COLO668 (cell line): ENCODE results near the gene SEC14L2.

Experiments
- DNase-seq: peaks from one replicate; lab custom pipeline; 2025; ENCODE audit not compliant: unreplicated experiment; lab: John Stamatoyannopoulos, UW

The SEC14L2 gene

DNA sequence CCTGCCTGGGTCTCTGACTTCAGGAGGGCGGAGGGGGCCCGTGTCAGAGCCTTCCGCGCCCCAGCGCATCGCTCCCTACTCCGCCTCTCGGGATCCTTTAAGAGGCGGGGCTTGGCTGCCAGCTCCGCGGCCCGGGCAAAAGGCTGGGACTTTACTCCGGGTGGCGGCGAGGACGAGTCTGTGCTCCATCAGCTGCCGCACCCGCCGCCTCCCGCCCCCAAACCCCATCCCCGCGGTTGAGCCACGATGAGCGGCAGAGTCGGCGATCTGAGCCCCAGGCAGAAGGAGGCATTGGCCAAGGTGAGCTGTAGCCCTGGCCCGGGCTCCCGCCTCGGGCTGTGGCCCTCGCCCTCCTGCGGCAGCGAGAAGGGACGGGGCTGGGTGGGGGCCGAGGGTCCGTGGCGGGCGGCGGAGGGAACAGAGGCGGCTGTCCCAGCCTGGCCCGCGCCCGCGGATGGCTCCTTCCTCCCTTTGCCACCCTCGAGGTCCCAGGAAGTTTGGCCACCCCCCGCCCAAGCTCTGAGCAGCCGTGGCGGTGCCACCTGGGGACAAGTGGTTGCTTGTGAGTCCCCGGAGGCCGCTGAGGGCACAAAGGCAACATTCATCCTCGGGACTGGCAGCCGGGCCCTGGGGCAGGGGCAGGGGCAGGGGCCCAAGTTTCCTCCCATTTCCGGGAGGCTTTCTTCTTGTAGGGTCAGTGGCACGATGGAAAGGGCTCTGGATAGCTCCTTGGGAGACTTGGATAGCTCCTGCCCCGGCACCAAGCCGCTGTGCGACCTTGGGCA is at the start of gene SEC14L2:
Gene SEC14L2 (plus strand): TSS at position 148 of the 785 bp plus-strand sequence. CDS start 99 bp downstream, at position 247.
- peak; percentile 72 for DNase-seq

DNA sequence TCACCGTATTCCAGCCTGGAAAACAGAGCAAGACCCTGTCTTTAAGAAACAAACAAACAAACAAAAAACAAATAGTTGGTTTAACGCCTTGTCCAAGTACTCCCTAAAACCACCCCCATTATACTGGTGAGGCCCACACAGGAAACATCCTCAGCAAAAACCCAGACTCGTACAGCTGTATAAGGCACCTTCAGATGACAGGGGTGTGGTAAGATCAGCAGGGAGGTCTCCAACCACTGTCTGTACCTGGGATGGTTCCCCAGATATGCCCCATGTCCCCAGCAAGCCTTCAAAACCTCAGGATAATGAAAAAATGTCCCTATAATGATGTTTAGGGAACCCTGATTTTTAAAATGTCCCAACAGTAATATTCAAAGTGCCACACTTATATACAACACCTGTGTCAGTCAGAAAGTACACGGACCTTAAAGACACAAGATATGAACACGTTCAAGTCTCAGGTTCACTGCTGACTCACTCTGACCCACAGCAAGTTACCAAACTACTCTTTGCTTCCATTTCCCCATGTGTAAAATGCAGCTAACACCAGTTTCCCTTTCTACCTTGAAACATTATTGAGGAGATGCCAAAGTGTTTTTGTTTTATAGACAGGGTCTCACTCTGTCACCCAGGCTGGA is 49.4 kb upstream of the SEC14L2 start:
- DNase-seq, result no peak

DNA sequence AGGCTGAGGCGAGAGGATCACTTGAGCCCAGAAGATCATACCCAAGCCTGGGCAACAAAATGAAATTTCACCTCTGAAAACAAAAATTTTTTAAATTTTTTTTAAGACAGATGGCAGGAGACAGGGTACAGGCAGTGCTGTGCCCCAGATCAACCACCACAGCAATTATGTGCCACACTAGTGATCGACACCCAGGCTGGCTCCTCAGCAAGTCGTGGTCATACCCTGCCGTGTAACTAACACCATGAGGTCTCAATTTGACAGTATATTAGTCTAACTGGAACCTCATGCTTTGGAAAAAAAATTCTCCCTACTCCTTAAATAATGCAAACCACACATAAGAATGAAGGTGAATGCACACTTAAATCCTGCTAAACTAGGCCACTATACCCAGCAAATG is 48.4 kb upstream of the SEC14L2 start:
- DNase-seq, result no peak

- DNase-seq, result no peak
These were observed 48.0 kb upstream of the SEC14L2 start for GRCh38 chr22:30348809-30349208.

GRCh38 chr22:30351226-30351625 is 45.6 kb upstream of the SEC14L2 start:
- DNase-seq, result no peak

- no peak for DNase-seq
These were observed 42.2 kb upstream of the SEC14L2 start for GRCh38 chr22:30354644-30355043.

DNA sequence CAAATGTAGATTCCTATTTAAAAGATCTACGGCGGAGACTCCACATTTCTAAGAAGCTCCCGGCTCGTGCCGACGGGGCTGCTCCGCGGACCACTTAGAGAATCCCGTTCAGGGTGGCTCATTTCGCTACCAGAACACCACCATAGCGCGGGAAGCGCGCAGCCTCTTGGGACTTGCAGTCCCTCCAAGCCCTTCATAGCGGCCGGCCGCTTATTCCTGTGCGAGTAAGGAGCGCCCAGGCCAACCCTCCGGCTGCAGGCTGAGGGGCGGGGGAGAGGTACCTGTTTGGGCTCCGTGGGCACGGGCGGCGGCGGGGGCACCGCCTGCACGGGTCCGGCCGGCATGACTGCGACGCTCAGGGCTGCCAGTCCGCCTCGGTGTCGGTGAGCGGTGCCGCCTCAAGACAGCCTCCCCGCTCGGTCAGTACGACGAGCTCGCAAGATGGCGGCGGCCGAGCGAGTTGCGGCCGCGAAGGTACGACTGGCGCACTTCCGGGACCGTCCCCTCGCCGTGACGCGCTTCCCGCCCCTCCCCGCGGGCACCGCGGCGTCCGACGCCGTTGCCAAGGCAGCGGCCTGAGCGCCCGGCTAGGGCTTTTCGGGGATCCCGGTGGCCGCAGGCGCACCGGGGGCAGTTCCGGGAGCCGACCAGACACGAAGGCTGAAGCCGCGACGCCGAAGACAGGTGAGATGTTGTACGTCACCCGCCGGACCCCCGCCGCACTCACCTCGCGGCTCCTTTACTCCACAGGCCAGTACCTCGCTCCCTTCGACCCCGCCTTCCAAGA is 40.2 kb upstream of the SEC14L2 start, which contains the start of the genes CCDC157 and SF3A1:
Gene CCDC157 (plus strand): TSS at position 559 of the 787 bp plus-strand sequence. CDS start 8,994 bp downstream, outside the sequence.
Gene SF3A1 (minus strand): TSS at position 446 of the 787 bp plus-strand sequence. CDS start 102 bp downstream, at position 344.
- peak; percentile 95 for DNase-seq

DNA sequence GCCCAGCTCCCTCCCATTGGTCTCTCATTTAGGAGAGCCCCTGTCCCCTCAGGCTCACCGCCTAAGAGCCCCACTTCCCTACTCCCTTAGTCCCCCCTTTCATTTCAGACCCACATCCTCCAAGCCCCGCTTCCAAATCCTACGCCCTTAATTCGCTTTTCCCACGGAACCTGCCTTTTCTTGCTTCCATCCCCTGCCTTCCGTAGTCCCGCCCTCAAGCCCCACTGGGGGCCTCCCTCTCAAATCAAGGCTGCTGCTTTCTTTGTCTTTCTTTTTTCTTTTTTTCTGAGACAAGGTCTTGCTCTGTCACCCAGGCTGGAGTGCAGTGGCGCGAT is 39.6 kb upstream of the SEC14L2 start:
- no peak for DNase-seq

DNA sequence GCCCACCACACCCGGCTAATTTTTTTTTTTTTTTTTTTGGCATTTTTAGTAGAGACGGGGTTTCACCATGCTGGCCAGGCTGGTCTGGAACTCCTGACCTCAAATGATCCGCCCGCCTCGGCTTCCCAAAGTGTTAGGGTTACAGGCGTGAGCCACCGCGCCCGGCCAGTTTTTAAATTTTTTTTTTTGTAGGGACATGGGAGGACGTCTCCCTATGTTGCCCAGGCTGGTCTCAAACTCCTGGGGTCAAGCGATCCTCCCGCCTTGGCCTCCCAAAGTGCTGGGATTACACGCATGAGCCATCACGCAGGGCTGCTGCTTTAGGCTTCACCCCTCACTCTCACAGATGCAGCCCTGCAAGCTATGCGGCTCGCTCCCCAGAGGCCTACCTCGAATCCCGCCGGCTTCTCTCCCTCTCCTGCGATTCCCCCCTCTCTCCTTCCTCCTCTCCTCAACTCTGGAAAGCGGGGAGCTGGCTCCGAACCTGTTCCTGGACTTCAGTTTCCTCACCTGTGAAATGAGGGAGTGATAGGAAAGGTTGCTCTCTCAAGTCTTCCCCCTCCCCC is 39.1 kb upstream of the SEC14L2 start:
- no peak for DNase-seq

- no peak for DNase-seq
These were observed 38.3 kb upstream of the SEC14L2 start for GRCh38 chr22:30358541-30358940.

DNA sequence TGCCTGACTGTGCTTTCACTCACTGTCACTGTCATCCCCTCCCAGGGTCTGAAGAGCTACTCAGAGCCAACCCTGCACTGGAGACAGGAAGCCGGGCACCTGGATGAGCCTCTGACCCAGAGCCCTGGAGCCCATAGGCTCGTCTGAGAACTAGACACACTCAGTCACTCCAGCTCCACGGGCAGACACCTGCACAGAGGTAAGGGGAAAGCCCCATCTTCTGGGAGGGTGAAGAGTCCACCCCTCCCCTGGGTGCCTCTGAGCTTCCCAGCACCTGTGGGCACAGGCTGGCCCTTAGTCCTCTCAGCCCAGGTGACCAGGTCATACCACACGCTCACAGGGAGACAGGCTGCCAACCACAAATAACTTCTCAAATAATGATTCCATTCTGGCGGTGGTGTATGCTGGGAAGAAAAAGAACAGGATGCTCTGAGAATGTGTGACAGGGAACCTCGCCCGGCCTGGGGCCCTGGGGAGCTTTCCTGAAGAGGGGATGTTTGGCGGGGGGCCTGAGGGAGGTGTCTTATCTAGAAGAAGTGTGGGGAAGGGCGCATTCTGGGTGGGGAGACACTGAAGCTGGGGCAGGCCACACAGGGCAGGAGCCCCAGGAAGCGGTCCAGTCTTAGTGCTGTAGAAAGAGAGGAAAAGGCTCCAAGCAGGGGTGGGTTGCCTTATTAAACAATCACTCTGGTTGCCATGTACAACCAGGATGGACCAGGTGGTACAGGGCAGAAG is 34.7 kb upstream of the SEC14L2 start:
- peak; percentile 43 for DNase-seq

DNA sequence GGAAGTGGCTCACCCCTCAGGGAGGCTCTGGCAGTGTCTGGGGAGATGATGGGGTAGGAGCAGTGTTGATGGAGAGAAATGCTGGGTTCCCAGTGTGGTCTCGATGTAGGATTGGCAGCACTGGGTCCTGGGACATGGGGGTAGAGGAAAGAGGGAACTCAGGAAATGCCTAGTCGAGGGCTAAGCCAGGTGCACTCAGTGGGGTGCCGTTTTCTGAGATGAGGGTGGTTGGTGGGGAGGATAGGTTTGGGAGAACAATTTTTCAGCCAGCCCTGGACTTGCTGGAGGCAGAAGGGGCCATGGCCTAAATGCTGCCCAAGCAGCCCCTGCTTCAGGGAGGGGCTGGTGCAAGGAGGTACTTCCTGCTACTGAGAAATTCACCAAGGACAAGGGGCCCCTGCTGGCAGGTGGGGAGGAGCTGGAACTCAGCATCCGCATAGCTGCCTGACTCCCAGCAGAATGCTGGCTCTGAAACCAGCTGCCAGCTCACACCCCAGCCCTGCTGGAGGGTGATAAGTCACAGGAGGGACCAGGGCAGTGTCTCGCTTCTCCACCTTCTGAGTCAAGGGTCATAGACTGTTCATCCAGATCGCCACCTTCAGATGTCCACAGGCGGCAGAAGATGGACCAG is 34.1 kb upstream of the SEC14L2 start:
- peak; percentile 30 for DNase-seq

GRCh38 chr22:30365891-30366290 is 30.9 kb upstream of the SEC14L2 start:
- DNase-seq, result no peak

DNA sequence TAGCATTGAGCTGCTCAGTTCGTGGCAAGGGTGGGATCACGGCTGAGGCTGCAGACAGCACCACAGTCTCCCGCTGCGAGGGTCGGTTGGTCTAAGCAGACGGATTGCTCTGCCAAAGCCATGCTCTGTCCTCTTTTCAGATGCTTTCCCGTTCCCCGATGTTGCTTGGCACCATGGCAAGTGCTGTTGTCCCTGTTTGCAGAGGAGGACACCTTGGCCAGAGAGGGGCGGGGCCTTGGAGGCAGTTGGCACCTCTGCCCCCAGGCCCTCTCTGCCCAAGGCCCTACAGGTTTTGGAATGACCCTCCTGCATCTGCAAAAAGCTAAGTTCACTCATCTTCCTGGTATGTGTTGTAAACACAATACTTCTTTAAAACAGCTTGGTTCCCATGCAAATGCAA is 28.4 kb upstream of the SEC14L2 start:
- no peak for DNase-seq

DNA sequence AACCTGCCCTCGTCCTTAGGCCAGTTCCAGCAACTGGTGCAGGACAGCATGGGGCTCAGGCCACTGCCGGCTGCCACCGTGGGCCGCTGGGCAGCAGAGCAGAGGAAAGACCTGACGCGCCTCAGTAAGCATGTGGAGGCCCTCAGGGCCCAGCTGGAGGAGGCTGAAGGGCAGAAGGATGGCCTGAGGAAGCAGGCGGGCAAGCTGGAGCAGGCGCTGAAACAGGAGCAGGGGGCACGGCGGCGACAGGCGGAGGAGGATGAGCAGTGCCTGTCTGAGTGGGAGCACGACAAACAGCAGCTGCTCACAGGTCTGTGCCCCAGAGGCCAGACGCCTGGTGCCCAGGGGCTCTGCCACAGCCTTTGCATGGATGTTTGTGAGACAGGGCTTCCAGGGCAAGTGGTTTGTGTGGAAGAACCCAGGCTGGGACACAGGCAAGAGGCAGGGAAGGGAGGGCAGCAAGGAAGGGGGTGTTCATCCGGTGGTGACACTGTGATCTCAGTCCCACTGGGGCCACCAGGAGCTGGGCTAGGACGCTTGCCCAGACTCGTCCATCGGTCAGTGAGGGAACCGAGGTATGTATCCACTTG is 26.1 kb upstream of the SEC14L2 start:
- DNase-seq, result peak; percentile 12

- no peak for DNase-seq
These were observed 25.5 kb upstream of the SEC14L2 start for GRCh38 chr22:30371321-30371720.

GRCh38 chr22:30371981-30372380 is 24.8 kb upstream of the SEC14L2 start:
- DNase-seq, result peak; percentile 43

GRCh38 chr22:30372915-30373314 is 23.9 kb upstream of the SEC14L2 start:
- DNase-seq, result no peak
